Caco-2 (cell line): Measurements from ENCODE around the gene CSK. TPM values are rescaled to one million over a fixed set of nuclear protein-coding genes. Genes with fewer than 3 reads are reported as not detected.

ENCODE experiments used
- BruUV-seq: library from RNA; stranded (reverse); fragments of 400-500 nt; replicated peaks from 2 replicates; lab custom pipeline; 2021; lab: Mats Ljungman, UMichigan
- CTCF ChIA-PET: fragments of 300-600 bp; sonication (Branson Sonifier 250); formaldehyde crosslinking; loops from one replicate; lab custom pipeline; 2022; ENCODE audit warnings: antibody characterized with exemption; lab: Charles Lee
- POLR2A ChIA-PET: fragments of 300-600 bp; sonication (Branson Sonifier 250); formaldehyde crosslinking; loops from one replicate; lab custom pipeline; 2022; ENCODE audit warnings: antibody characterized with exemption; lab: Charles Lee
- DNase-seq, 2 experiments: peaks; one replicate each; pipeline versions ENCODE4 v3.0.0 to v3.0.0-alpha.2; 2020 to 2022
- H3K27me3 ChIP-seq: replicated peaks from 2 replicates; pipeline ENCODE4 v1.6.0; 2011; ENCODE audit warnings: low read length; ENCODE audit not compliant: control insufficient read depth, insufficient read depth
- H3K36me3 ChIP-seq: 2 replicates; pipeline ENCODE4 v1.5.1; 2011; ENCODE audit warnings: low read length; ENCODE audit not compliant: control insufficient read depth, insufficient read depth
- H3K4me1 ChIP-seq: fragments of 250-450 bp; sonication (Bioruptor Pico); 2 replicates; pipeline ENCODE4 v1.5.1; 2020; ENCODE audit warnings: mild to moderate bottlenecking
- H3K4me3 ChIP-seq: 2 replicates; pipeline ENCODE4 v1.5.1; 2011; ENCODE audit warnings: low read depth, mild to moderate bottlenecking, control low read depth, low read length
- H3K9me3 ChIP-seq: fragments of 250-450 bp; sonication (Bioruptor Pico); 2 replicates; pipeline ENCODE4 v1.5.1; 2020; ENCODE audit warnings: mild to moderate bottlenecking, moderate library complexity
- H3K27ac Mint-ChIP-seq: one replicate; pipeline ENCODE4 v1.8.0; 2022; ENCODE audit warnings: mixed read lengths; ENCODE audit not compliant: unreplicated experiment
- H3K27me3 Mint-ChIP-seq: one replicate; pipeline ENCODE4 v1.8.0; 2022; ENCODE audit warnings: mixed read lengths; ENCODE audit not compliant: insufficient read depth, unreplicated experiment
- H3K36me3 Mint-ChIP-seq: one replicate; pipeline ENCODE4 v1.8.0; 2022; ENCODE audit warnings: mild to moderate bottlenecking, mixed read lengths; ENCODE audit not compliant: insufficient read depth, unreplicated experiment
- H3K4me1 Mint-ChIP-seq: one replicate; pipeline ENCODE4 v1.8.0; 2022; ENCODE audit warnings: low read depth, mixed read lengths; ENCODE audit not compliant: unreplicated experiment
- H3K4me3 Mint-ChIP-seq: one replicate; pipeline ENCODE4 v1.8.0; 2022; ENCODE audit warnings: mild to moderate bottlenecking, moderate library complexity, mixed read lengths; ENCODE audit not compliant: unreplicated experiment
- H3K9me3 Mint-ChIP-seq: one replicate; pipeline ENCODE4 v1.8.0; 2022; ENCODE audit warnings: mixed read lengths; ENCODE audit not compliant: unreplicated experiment
- CTCF ChIP-seq, 2 experiments: fragments of 200-600 bp in 1 of 2; IDR thresholded peaks; 1 replicate in 1 of 2; 2 replicates in 1 of 2; pipeline versions ENCODE4 v1.5.1 to v1.8.0; 2011 to 2022; ENCODE audit warnings: antibody characterized with exemption in 1 of 2, control low read depth in 1 of 2, inconsistent platforms in 1 of 2, low read depth in 1 of 2, low read length in 1 of 2, mild to moderate bottlenecking in 1 of 2, moderate library complexity in 1 of 2; ENCODE audit not compliant: insufficient read depth in 1 of 2, severe bottlenecking in 1 of 2, unreplicated experiment in 1 of 2
- intact Hi-C: fragments of 100-400 bp; cut with micrococcal nuclease; formaldehyde crosslinking; loops from one replicate; pipeline ENCODE4 v1.10.0; 2022; ENCODE audit not compliant: unreplicated experiment
- microRNA-seq: library from miRNA; unstranded; fragments of <30 nt; microRNA quantifications from one replicate; pipeline ENCODE4 v1.2.0, GENCODE V29; 2022
- total RNA-seq: library from RNA; stranded (reverse); gene quantifications from 2 replicates; pipeline ENCODE4 v1.2.3, GENCODE V29; 2022

CSK gene
- total RNA-seq, 1 experiment from 2014 or later = 62.7 TPM

- H3K4me1 Mint-ChIP-seq = peaks cover 6% of the 10 kb centered on the region
- no TSS peak for BruUV-seq
- H3K4me3 Mint-ChIP-seq = no peak overlapping the region
- CTCF ChIA-PET = no interaction called here
- POLR2A ChIA-PET = no interaction called here
- H3K4me1 ChIP-seq = peaks cover 10% of the 10 kb centered on the region
- no peaks in the 10 kb centered on the region for H3K9me3 ChIP-seq
- H3K36me3 ChIP-seq = no peaks in the 10 kb centered on the region; the same call in 1 of the 2 replicates
- DNase-seq = no peak
- H3K36me3 Mint-ChIP-seq = peaks cover 65% of the 10 kb centered on the region
- intact Hi-C loops = no loop called here
- no peaks in the 10 kb centered on the region for H3K27me3 Mint-ChIP-seq
- H3K27ac Mint-ChIP-seq = no peak overlapping the region
- TF ChIP-seq CTCF (IDR thresholded peaks at IDR 0.05; ENCODE audit: insufficient read depth in 1 of 2, low read depth in 1 of 2, low read length in 1 of 2, severe bottlenecking in 1 of 2, unreplicated experiment in 1 of 2) = no peak
- H3K27me3 ChIP-seq = no peaks in the 10 kb centered on the region
- no peaks in the 10 kb centered on the region for H3K9me3 Mint-ChIP-seq
- no peak overlapping the region for H3K4me3 ChIP-seq
Measured at GRCh38 chr15:74847432-74847831, 65.6 kb downstream of the CSK start.

- Histone ChIP-seq H3K27me3 (no peaks in the 10 kb centered on the region), H3K4me3 (no peak overlapping the region), H3K36me3 (no peaks in the 10 kb centered on the region; the same call in none of the 2 replicates), H3K4me1 (no peaks in the 10 kb centered on the region), H3K9me3 (no peaks in the 10 kb centered on the region)
- intact Hi-C loops = no loop called here
- no peak for TF ChIP-seq CTCF (IDR thresholded peaks at IDR 0.05; ENCODE audit: insufficient read depth in 1 of 2, low read depth in 1 of 2, low read length in 1 of 2, severe bottlenecking in 1 of 2, unreplicated experiment in 1 of 2)
- Mint-ChIP-seq H3K27ac (no peak overlapping the region), H3K36me3 (peaks cover 54% of the 10 kb centered on the region), H3K4me1 (no peaks in the 10 kb centered on the region), H3K4me3 (no peak overlapping the region), H3K27me3 (no peaks in the 10 kb centered on the region), H3K9me3 (no peaks in the 10 kb centered on the region)
- no peak for DNase-seq
- POLR2A ChIA-PET = no interaction called here
- CTCF ChIA-PET = no interaction called here
- no TSS peak for BruUV-seq
Measured at GRCh38 chr15:74850393-74850792, 68.5 kb downstream of the CSK start.

- no peak overlapping the region for H3K27ac Mint-ChIP-seq
- DNase-seq = no peak
- H3K36me3 Mint-ChIP-seq = peaks cover 45% of the 10 kb centered on the region
- no peaks in the 10 kb centered on the region for H3K9me3 ChIP-seq
- peaks cover 4% of the 10 kb centered on the region for H3K4me1 Mint-ChIP-seq
- POLR2A ChIA-PET = interaction anchor here (0.5 to 0.6 kb wide), 2 partner anchors 43 to 213 kb away, joined by 3 read pairs; no protein-coding TSS in a partner anchor
- H3K27me3 Mint-ChIP-seq = no peaks in the 10 kb centered on the region
- H3K27me3 ChIP-seq = no peaks in the 10 kb centered on the region
- H3K4me1 ChIP-seq = peaks cover 3% of the 10 kb centered on the region; the same call in 1 of the 2 replicates
- no TSS peak for BruUV-seq
- intact Hi-C loops = no loop called here
- H3K36me3 ChIP-seq = no peaks in the 10 kb centered on the region; the same call in none of the 2 replicates
- H3K9me3 Mint-ChIP-seq = no peaks in the 10 kb centered on the region
- no peak overlapping the region for H3K4me3 Mint-ChIP-seq
- TF ChIP-seq CTCF (IDR thresholded peaks at IDR 0.05; ENCODE audit: insufficient read depth in 1 of 2, low read depth in 1 of 2, low read length in 1 of 2, severe bottlenecking in 1 of 2, unreplicated experiment in 1 of 2) = no peak
- H3K4me3 ChIP-seq = no peak overlapping the region
- CTCF ChIA-PET = no interaction called here
Measured at GRCh38 chr15:74851960-74852359, 70.1 kb downstream of the CSK start.

Small RNA genes lying within 50 kb of the gene (microRNA-seq; reads per million reads assigned to microRNA genes)
- gene MIR4513 (not detected), gene MIR6882 (not detected)

Other genes with a start within 250 kb of the CSK start
- 36.1 and 37.0 TPM in 2 replicates for gene ARID3B, start 240.9 kb upstream of the CSK start, total RNA-seq
- 49.4 and 54.5 TPM in 2 replicates for gene CLK3, start 166.2 kb upstream of the CSK start, total RNA-seq
- gene EDC3, start 86.1 kb upstream of the CSK start, total RNA-seq = 50.9 and 62.0 TPM in 2 replicates
- 55.5 and 73.8 TPM in 2 replicates for gene CYP1A1, start 56.6 kb upstream of the CSK start, total RNA-seq
- not detected in 2 replicates for gene CYP1A2, start 33.2 kb upstream of the CSK start, total RNA-seq
- gene LMAN1L, start 30.8 kb downstream of the CSK start, total RNA-seq = not detected in 2 replicates
- not detected in 2 replicates for gene CPLX3, start 44.5 kb downstream of the CSK start, total RNA-seq
- 28.2 and 33.4 TPM in 2 replicates for gene ULK3, start 61.1 kb downstream of the CSK start, total RNA-seq
- gene SCAMP2, start 91.3 kb downstream of the CSK start, total RNA-seq = 97.4 and 98.5 TPM in 2 replicates
- gene MPI, start 108.0 kb downstream of the CSK start, total RNA-seq = 29.1 and 32.0 TPM in 2 replicates
- 73.7 and 75.4 TPM in 2 replicates for gene FAM219B, start 124.8 kb downstream of the CSK start, total RNA-seq
- gene COX5A, start 156.0 kb downstream of the CSK start, total RNA-seq = 306 and 318 TPM in 2 replicates
- 30.1 and 35.3 TPM in 2 replicates for gene RPP25, start 174.7 kb downstream of the CSK start, total RNA-seq
- gene SCAMP5, start 213.5 kb downstream of the CSK start, total RNA-seq = 9.2 and 11.8 TPM in 2 replicates
- gene PPCDC, start 241.5 kb downstream of the CSK start, total RNA-seq = 14.7 and 18.1 TPM in 2 replicates